Left kidney (tissue), 2 donors: ENCODE data around the gene GRK5. TPM values are rescaled to one million over a fixed set of nuclear protein-coding genes. Genes with fewer than 3 reads are reported as not detected.

Experiments used
- DNase-seq: peaks from one replicate; pipeline ENCODE4 v3.0.0-alpha.2; 2013
- polyA plus RNA-seq: library from polyadenylated mRNA; unstranded; fragments of 120-200 nt; gene quantifications from one replicate; pipeline ENCODE4 v1.2.1, GENCODE V29; 2013; ENCODE audit not compliant: insufficient read length

Gene GRK5
- polyA plus RNA-seq, 1 donor: 14.0 TPM

- no peak for DNase-seq
These were observed 90.0 kb downstream of the GRK5 start for GRCh38 chr10:119297207-119297968.

- DNase-seq: no peak
These were observed 91.4 kb downstream of the GRK5 start for GRCh38 chr10:119298810-119299209.

- DNase-seq: no peak
These were observed 92.2 kb downstream of the GRK5 start for GRCh38 chr10:119299531-119299930.

- DNase-seq: no peak
These were observed 94.0 kb downstream of the GRK5 start for GRCh38 chr10:119301397-119301796.

GRCh38 chr10:119302172-119302571, 94.8 kb downstream of the GRK5 start:
- no peak for DNase-seq

- DNase-seq: no peak
These were observed 95.4 kb downstream of the GRK5 start for GRCh38 chr10:119302591-119303253.

GRCh38 chr10:119303886-119304285, 96.5 kb downstream of the GRK5 start:
- DNase-seq: no peak

GRCh38 chr10:119304541-119304940, 97.2 kb downstream of the GRK5 start:
- no peak for DNase-seq

GRCh38 chr10:119305860-119306513, 98.6 kb downstream of the GRK5 start:
- no peak for DNase-seq

- no peak for DNase-seq
These were observed 99.2 kb downstream of the GRK5 start for GRCh38 chr10:119306514-119306951.

- DNase-seq: no peak
These were observed 99.6 kb downstream of the GRK5 start for GRCh38 chr10:119306986-119307392.

- no peak for DNase-seq
These were observed 100.7 kb downstream of the GRK5 start for GRCh38 chr10:119308089-119308488.

- no peak for DNase-seq
These were observed 101.4 kb downstream of the GRK5 start for GRCh38 chr10:119308551-119309422.

- DNase-seq: no peak
These were observed 102.0 kb downstream of the GRK5 start for GRCh38 chr10:119309423-119309770.

- DNase-seq: no peak
These were observed 103.4 kb downstream of the GRK5 start for GRCh38 chr10:119310806-119311205.

GRCh38 chr10:119312241-119312640, 104.9 kb downstream of the GRK5 start:
- DNase-seq: no peak

GRCh38 chr10:119313024-119313423, 105.7 kb downstream of the GRK5 start:
- DNase-seq: no peak

- no peak for DNase-seq
These were observed 106.3 kb downstream of the GRK5 start for GRCh38 chr10:119313644-119314043.

GRCh38 chr10:119314061-119314460, 106.7 kb downstream of the GRK5 start:
- no peak for DNase-seq

- DNase-seq: no peak
These were observed 107.1 kb downstream of the GRK5 start for GRCh38 chr10:119314486-119314885.

- no peak for DNase-seq
These were observed 108.0 kb downstream of the GRK5 start for GRCh38 chr10:119315128-119316001.
